DMS79 treated with DMSO at 0.1 percent for 48 hours (cell line): Measurements from ENCODE around the gene VDR.
"Not testable (repeated sequence)": the region's sequence is repeated elsewhere in the genome, so short reads cannot be mapped to it uniquely, and the experiment has no call there.

Source experiments
- DNase-seq: peaks from one replicate; lab custom pipeline; 2025; lab: John Stamatoyannopoulos, UW

Gene VDR

DNA sequence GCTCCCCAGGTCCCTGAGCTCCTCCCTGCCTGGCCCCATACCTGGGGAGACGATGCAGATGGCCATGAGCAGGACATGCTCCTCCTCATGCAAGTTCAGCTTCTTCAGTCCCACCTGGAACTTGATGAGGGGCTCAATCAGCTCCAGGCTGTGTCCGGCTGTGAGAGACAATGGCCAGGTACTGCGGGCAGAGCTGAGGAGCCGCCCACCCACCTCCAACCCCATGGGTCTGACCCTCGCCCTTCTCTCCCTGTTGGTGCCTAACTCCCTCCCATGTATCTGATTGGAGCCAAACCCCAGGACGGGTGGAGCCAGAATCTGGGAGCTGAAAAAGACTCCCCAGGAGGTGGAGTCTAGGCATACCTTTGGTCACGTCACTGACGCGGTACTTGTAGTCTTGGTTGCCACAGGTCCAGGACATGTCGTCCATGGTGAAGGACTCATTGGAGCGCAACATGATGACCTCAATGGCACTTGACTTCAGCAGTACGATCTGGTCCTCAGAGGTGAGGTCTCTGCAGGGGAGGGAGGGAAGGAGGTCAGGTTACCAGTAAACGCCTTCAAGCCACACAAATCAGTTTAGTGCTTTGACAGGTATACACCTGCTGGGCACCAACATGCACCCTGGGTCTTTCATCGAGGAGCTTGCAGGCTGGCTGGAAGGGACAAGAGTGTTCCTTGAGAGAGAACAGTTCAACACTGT, 58.3 kb downstream of the VDR start:
- DNase-seq = peak; percentile 42

DNA sequence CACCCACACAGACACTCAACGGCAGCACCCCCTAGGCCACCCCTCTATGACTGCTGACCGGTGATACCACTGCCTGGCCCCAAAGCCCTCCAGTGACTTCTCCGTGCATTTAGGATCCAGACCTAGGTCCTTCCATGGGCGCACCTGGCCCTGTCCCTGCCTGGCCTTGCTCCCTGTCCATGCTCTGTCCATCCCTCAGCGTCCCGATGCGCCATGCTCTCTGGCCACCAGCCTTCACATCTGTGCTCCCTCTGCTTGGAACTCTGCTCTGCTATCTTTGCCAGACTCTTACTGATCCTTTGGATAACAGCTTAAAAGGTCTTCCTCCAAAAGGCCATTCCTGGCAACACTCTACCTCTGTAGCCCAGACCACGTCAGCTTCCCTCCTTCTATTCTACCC, 59.7 kb downstream of the VDR start:
- DNase-seq = no peak

DNA sequence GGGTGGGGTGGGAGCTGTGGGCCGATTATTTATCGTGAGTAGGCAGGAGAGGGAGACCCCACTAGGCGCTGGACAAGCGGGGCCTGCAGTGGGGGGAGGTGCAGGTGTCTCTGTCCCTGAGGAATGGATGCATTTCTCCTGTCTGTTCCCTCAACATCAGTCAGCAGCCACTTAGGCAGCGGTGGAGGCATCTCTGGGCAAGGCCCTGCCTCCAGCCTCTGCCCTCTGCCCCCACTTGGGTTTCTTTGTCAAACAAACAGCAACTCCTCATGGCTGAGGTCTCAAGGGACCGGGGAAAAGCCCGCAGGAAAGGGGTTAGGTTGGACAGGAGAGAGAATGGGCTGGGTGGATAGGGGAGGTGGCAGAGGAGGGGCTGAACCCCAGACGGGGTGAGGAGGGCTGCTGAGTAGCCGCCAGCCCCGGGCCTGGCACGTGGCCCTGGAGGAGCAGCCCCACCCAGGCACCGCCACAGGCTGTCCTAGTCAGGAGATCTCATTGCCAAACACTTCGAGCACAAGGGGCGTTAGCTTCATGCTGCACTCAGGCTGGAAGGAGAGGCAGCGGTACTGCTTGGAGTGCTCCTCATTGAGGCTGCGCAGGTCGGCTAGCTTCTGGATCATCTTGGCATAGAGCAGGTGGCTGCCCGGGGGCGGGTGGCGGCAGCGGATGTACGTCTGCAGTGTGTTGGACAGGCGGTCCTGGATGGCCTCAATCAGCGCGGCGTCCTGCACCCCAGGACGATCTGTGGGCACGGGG, 60.4 kb downstream of the VDR start:
- DNase-seq = peak; percentile 34

DNA sequence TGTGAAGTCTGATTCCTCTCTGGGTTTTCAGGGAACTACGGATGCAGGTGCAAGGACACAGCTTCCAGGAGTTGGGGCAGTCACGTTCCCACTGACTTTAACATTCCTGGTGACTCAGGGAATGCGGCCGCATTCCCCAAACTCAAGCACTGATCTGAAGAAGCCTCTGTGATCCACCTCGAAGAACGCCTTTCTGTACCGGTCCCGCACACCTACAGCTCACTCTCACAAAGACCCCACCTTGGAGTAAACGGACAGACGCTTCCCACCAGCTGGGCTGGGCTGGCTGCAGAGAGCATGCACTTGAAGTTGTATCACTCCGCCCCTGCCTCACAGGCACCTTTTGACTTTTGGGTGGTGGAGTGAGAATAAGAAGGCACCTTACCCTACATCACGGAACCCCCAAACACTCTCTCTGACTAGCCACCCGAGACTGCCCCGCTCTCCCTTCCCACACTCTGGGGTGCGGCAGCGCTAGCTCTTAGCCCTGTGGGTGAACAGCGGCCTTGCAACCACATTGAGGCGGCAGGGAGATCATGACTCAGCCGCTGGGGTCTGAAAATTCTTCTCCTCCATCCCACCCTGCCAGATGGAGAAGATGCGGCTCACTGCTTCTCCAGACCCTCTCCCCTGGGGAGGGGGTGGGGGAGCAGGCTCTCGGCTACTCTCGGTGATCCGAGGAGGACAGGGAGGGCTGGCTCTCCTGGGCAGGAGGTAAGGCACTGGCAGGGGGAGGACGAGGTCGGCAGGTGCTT, 61.4 kb downstream of the VDR start:
- no peak for DNase-seq

DNA sequence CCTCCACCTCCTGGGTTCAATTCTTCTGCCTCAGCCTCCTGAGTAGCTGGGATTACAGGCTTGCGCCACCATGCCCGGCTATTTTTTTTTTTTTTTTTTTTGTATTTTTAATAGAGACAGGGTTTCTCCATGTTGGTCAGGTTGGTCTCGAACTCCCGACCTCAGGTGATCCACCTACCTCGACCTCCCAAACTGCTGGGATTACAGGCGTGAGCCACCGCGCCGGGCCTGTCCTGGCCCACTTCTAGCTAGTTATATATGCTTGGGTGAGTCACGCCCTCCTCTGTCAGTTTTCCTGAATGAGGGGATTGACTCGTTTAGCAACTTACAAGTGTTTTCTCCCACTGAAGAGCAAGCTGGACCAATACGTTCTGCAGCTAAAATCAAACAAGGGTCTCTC, 62.3 kb downstream of the VDR start:
- not testable (repeated sequence) for DNase-seq

DNA sequence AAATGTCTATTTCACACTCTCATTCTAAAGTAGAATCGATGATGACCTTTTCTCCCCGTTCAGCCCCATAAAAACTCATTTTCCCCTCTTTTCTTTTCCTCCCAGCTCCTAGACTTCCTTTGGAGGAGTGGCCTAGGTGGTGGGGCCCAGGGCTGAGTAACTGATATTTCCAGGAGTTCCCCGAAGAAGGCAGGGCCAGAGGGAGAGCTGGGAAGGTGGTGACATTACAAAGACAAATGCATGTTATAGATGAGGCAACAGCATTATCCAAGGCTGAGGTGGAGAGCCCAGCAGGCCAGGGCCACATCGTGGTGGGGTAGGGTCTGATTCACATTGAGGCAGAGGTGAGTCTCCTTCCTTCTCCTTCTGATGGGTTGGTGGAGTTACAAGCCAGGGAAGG, 62.9 kb downstream of the VDR start:
- DNase-seq = no peak

DNA sequence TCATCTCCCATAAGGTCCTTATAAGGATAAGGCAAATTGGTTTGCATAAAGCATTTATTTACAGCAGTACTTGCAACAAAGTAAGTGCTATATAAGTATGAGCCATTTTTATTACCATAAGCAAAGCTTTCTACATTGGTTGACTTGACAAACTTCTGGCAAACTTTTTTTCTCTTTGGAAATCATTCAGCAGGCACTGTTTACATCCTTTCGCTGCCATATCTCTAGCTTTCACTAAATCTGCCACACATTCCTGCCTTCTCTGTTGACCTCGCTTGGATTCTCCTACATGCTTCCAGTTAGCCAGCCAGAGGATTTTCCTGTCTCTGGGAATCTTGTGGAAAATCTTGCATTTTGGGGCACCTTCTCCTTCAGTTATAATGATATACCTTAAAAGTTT, 63.3 kb downstream of the VDR start:
- no peak for DNase-seq

DNA sequence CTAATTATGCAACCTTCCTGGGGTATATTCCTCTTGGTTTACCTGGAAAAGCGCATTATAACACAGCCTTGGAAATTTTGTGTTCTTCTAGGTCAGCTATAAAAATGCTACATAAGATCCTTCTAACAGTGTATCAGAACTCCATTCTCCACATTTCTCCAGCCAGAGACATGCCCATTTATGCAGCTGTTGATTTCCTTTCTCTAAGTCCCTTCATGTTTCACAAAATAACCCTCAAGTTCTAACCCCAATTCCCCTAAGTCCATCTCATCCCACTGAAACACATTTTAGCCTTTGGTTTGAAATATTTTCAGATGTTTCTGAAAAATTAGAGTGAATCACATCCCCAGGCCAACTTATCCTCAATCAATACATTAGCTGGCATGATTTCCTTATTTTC, 64.2 kb downstream of the VDR start:
- no peak for DNase-seq

DNA sequence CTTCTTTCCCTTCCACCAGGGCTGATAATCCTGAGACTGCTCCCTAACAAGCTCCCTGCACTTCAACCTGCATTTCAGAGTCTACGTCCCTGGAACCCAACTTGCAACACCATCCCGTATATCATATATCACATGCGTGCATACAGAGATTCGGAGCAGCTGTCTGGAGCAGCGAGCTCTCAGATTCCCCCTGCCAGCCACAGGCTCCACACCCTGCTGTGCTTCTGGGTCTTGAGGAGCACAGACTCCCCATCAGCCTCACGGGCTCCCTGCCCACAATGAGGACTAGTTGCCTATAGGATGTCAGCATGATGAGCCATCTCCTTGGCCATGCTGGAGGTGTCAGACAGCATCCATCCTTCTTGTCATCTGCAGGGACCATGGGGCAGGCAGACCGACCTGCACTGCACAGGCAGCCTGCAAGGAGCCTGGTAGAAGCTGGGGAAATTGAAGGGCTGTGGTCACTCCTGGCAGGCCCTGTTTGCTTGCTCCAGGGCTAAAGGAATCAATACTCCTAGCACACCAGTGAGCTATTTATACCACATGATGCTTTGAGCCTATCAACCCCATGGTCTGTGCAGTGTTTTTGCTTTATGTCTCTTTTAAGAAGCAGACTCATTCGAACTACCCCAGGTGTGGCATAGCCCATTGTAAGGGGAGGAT, 65.4 kb downstream of the VDR start:
- DNase-seq = no peak

DNA sequence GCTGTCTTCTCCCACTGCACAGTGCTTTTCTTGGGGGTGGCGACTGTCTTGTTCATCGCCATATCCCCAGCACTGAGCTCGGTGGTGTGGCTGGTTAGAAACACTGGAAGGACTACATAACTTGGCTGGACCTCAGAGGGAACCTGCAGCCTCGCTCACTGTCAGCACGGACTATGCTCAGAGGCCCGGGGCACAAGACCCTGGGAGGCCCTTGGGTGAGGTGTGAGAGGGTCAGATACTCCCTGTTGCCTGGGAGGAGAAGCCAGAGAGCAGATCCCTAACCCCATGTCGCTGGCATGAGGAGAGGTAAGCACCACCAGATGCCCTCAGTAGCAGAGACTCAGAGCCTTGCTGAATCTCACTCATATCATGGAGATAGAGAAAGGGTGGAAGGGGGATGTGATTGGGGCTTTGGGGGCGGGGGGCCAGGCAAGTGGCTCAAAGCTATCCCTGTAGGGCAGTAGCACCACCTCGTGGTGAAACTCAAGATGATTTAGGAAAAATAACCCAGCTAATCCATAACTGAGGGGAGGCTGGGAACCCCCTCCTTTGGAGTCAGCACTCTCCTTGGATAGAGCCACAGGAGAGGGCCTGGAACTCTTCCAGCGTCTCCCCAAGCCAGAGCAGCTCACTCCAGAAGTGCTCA, 66.4 kb downstream of the VDR start:
- no peak for DNase-seq

DNA sequence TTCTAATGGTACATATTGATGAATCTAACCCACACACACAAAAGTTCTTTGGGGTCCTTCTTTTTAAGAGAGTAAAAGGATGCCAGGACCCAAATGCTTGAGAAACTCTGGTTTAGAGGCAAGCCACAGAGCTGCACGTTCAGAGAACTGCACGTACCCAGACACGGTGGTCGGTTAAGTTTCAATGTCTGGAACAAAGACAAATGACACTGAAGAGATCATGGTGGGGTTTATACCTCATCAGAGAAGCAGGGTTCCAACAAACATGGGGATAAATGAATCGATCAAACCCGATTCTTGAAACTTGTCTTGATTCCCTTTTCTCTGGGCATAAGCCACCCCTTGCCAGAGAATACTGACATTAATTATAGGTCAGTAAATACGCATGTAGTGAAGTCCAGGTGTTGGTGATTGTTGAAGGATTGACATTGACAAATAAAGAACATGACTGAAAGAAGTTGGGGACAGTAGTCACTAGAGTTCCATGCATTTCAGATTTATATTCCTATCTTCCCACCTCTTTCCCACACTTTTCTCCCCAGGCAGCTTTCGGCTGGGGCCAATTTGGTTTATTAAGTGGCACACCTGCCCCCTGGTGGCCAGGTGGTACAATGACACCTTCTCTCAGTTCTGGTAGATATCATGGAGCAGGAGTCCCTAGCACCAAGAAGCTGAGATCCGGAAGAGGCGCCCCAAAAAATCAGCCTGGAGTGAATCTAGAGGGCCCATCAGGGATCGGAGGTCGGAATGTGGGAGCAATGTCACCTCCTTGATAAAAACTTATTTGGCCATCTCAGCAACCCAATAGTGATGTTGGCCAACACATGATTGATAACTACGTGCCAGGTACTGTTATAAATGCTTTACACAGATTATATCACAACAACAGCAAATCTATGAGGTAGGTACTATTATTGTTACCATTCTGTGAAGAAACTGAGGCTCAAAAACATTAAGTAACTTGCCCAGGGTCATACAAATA, 67.3 kb downstream of the VDR start:
- DNase-seq = peak; percentile 56

DNA sequence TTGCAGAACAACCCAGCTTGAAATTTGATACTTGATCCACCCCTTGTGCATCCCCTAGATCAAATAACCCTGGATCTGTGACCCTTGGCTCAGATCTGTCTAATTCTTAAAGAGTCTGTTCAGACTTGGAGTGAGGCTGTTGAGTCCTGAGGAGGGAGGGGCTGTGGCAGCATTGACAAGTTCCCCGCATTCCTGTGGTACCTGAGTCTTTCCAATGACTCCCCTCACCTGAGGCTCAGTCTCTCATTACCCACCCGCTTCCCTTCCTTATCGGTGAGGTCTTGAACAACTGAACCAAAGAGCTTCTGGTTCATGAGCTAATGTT, 69.0 kb downstream of the VDR start:
- DNase-seq = no peak

DNA sequence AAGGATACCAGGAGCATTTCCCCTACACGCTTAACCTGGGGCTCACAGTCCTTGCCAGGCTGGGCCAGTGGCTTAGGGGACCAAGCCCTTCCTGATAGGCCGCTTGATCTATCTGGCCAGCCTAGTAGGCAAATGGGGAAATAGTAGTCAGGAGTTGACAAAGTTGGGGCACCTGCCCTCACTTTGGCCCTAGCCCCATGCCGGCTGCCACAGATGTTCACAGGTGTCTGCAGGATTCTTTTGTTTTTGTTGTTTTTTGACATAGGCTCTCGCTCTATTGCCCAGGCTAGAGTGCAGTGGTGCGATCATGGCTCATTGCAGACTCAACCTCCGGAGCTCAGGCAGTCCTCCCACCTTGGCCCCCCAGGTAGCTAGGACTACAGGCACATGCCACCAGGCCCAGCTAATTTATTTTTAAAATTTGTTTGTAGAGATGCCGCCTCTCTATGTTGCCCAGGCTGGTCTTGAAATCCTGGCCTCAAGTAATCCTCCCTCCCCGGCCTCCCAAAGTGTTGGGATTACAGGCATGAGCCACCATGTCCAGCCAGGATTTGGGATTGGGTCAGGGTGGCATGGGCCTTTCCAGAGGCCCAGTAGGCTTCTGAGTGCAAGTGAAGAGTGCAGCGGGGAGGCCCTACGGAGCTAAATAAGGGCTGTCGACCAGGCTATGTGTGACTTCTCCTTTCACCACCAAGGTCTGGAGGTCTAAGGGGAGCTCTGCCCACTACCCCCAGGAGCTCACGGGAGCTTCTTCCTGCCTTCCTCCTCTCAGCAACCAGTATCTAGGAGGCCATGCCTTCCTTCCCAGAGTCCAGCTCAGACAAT, 69.6 kb downstream of the VDR start:
- no peak for DNase-seq

DNA sequence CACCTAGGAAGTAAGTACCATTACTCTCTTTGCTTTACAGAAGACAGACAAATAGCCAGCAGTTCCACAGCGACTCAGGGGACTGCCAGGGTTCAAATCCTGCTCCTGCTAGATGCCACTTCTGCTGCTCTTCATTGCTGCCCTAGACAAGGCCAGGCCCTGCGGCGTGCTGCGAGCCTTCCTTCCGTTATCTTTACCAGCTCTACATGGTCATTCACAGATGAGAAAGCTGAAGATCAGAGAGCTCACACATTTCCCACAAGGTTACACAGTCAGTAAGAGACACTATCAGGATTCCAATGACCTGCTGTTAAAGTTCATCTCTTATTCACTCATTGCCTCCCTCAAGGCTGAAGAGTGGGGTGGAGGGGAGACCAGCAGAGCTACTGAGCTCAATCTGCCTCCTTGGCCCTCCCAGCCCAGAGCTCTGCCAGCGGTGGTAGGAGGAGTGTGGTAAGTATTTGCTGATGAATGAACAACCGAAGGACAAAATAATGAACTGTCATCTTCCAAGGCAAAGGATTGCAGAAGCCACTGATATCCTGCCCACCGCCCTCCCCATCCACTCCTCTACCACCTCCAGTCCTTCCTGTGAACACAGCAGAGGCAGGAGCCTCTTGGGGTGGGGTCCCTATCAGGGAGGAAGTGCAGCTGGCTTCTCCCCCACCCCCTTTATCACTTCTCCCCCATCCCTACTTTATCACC, 70.4 kb downstream of the VDR start:
- no peak for DNase-seq

DNA sequence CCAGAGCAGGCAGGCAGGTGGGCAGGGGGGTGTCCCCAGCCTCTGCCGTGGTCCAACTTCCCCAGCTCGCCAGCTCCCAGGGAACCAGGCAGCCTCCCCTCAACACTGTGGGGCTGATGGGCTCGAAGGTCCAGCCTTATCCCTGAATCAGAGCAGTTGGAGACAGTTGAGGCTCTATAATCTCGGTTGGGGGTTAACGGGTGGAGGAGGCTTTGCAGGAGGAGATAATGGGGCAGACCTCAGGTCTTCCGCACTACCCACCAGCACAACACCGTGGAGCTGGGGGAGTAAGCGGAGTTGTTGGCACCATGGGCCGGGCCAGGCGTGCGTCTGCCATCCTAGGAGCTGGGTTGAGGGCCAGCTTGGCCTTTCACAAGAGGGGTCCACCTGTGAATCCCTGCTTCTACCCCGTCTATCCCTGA, 71.2 kb downstream of the VDR start:
- no peak for DNase-seq

DNA sequence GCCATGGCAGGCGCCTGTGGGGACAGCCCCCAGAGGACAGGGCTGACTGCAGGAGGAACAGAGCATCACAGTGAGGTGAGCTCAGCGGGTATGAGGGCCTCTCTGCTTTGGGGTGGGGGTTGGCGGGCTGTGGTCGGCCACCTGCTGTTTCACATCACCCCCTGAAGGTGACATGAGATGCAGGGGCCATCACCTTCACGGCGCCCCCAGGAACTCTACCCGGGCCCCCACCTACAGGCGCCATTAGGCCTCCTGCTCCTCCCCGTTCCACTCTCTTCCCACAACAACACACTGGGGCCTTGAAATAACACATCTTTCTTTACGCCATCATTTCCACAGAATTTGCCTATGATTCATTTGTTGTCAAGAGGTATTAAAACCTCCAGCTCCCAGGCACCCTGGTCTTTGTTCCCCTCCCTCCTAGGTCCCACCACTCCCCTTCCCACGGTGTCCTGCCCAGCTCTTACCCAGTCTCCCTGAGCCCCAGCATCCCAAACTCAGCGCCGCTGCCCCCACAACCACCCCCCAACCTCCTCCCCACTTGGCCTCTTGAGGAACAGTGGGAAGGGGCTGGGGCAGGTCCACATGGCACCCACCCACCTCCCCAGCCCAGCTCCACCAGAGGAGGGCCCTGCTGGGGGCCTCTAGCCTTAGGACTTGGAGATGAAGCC, 72.4 kb downstream of the VDR start:
- no peak for DNase-seq

DNA sequence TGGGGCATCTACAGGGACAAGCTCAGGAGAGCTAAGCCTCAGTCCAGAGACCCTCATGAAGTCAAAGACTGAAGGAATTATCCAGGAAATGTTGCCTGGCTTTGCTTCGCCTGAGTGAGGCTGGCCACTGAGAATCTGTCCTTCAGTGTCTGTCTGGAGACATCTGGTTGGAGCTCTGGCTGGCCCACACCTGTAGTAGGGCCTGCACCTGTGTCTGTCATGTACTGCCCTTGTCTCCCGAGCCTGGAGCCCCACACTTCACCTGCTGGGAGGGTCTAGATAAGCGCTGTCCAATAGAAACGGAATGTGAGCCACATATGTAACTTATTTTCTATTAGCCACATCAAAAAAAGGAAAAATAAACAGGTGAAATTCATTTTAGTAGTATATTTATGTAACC, 75.2 kb downstream of the VDR start:
- no peak for DNase-seq

DNA sequence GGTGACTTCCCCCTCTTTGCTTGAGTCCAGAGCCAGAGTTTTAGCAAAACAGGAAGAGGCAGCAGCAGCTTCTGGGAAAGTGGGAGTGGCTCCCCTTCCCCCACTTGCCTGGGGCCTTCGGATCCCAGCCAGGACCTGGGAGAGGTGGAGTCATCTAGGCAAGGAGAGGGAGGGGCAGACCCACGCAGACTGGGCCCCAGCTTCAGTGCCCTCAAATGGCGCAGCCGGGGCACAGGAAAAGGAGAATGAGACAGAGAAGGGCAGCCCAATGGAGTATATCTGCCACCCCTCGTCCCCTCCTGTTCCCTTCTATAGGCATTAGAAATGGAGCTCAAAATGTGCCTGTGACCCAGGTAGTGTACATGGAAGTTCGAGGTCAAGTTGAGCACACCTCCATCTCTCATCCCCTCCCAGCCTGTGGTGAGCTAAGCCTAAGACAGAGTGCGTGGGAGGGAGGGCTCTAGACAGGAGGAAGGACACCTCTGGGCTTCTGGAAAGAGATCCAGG, 75.8 kb downstream of the VDR start:
- no peak for DNase-seq
